HCT116 (cell line): ENCODE measurements around the gene GSTA4. TPM values are rescaled to one million over a fixed set of nuclear protein-coding genes. Genes with fewer than 3 reads are reported as not detected.

Experiments used
- ATAC-seq: fragments of 200-7000 bp; cut with Tn5 transposase; 2 replicates; pipeline ENCODE4 v1.9.1; 2020; ENCODE audit warnings: mild to moderate bottlenecking, moderate library complexity
- BruUV-seq: library from RNA; stranded (reverse); fragments of 400-500 nt; replicated peaks from 2 replicates; lab custom pipeline; 2021; lab: Mats Ljungman, UMichigan
- CTCF ChIA-PET: fragments of 300-600 bp; sonication (Branson Sonifier 250); formaldehyde crosslinking; loops from one replicate; lab custom pipeline; 2021; ENCODE audit warnings: antibody characterized with exemption; lab: Charles Lee
- POLR2A ChIA-PET: fragments of 300-600, 350-600 bp; sonication (Branson Sonifier 250); formaldehyde crosslinking; loops from one replicate; lab custom pipeline; 2021; ENCODE audit warnings: antibody characterized with exemption; lab: Charles Lee
- RAD21 ChIA-PET, 2 experiments: fragments of 300-600 bp; sonication (Branson Sonifier 250); formaldehyde crosslinking; loops; one replicate each; lab custom pipeline; 2023; ENCODE audit warnings: low total read pairs in 2 of 2; ENCODE audit not compliant: uncharacterized antibody in 2 of 2, unreplicated experiment in 2 of 2, low non-redundant PET in 1 of 2; lab: Charles Lee
- DNase-seq: peaks from one replicate; pipeline ENCODE4 v3.0.0-alpha.2; 2010; ENCODE audit warnings: low read depth, low spot score
- H2AFZ ChIP-seq: fragments of 200-600 bp; shearing (Covaris generic), sonication (generic); 2 replicates; pipeline ENCODE4 v1.6.1; 2017; ENCODE audit warnings: low read depth, mixed run types, mixed read lengths, antibody characterized with exemption, low read length; ENCODE audit not compliant: poor library complexity, severe bottlenecking
- H3K27ac ChIP-seq: 2 replicates; pipeline ENCODE4 v1.5.1; 2012; ENCODE audit warnings: low read depth, low read length
- H3K27me3 ChIP-seq: fragments of 200-600 bp; sonication (generic); 2 replicates; pipeline ENCODE4 v1.6.1; 2016; ENCODE audit warnings: mixed run types, low read length, mixed read lengths; ENCODE audit not compliant: insufficient read depth
- H3K36me3 ChIP-seq, 2 experiments: fragments of 200-500 bp in 1 of 2; fragments of 200-600 bp in 1 of 2; sonication (Bioruptor generic) in 1 of 2; sonication (generic) in 1 of 2; 2 replicates each; pipeline versions ENCODE4 v1.5.1 to v1.6.1; 2014 to 2016; ENCODE audit warnings: low read length in 2 of 2, inconsistent platforms in 1 of 2, mixed read lengths in 1 of 2, mixed run types in 1 of 2; ENCODE audit not compliant: insufficient read depth in 2 of 2, control insufficient read depth in 1 of 2
- H3K4me1 ChIP-seq, 2 experiments: fragments of 200-600 bp in 1 of 2; sonication (generic) in 1 of 2; 2 replicates each; pipeline versions ENCODE4 v1.5.1 to v1.6.1; 2012 to 2017; ENCODE audit warnings: low read length in 2 of 2, inconsistent platforms in 1 of 2, mild to moderate bottlenecking in 1 of 2, mixed read lengths in 1 of 2, mixed run types in 1 of 2, moderate library complexity in 1 of 2; ENCODE audit not compliant: insufficient read depth in 2 of 2, control insufficient read depth in 1 of 2
- H3K4me2 ChIP-seq: fragments of 200-600 bp; sonication (generic); 2 replicates; pipeline ENCODE4 v1.6.1; 2017; ENCODE audit warnings: mixed run types, low read length, mixed read lengths
- H3K4me3 ChIP-seq, 2 experiments: fragments of 200-600 bp in 1 of 2; sonication (generic) in 1 of 2; replicated peaks in 1 of 2; 2 replicates each; pipeline ENCODE4 v1.5.1; 2011 to 2016; ENCODE audit warnings: low read length in 2 of 2, control low read depth in 1 of 2, low read depth in 1 of 2, mild to moderate bottlenecking in 1 of 2, mixed read lengths in 1 of 2, mixed run types in 1 of 2
- H3K79me2 ChIP-seq: fragments of 200-600 bp; sonication (generic); 2 replicates; pipeline ENCODE4 v1.6.1; 2017; ENCODE audit warnings: mild to moderate bottlenecking, mixed run types, low read length, moderate library complexity, mixed read lengths; ENCODE audit not compliant: insufficient read depth
- H3K9ac ChIP-seq: fragments of 200-600 bp; sonication (generic); 2 replicates; pipeline ENCODE4 v1.6.1; 2016; ENCODE audit warnings: low read length, mixed read lengths
- H3K9me2 ChIP-seq: fragments of 200-600 bp; sonication (generic), shearing (Covaris generic); 2 replicates; pipeline ENCODE4 v1.6.1; 2017; ENCODE audit warnings: mixed run types, mild to moderate bottlenecking, moderate library complexity; ENCODE audit not compliant: insufficient read depth
- H3K9me3 ChIP-seq, 2 experiments: fragments of 200-500 bp in 1 of 2; fragments of 200-600 bp in 1 of 2; sonication (Bioruptor generic) in 1 of 2; sonication (generic) in 1 of 2; 2 replicates each; pipeline ENCODE4 v1.6.1; 2014 to 2017; ENCODE audit warnings: low read length in 2 of 2, mixed read lengths in 2 of 2, inconsistent platforms in 1 of 2, low read depth in 1 of 2, mild to moderate bottlenecking in 1 of 2, mixed run types in 1 of 2, moderate library complexity in 1 of 2; ENCODE audit not compliant: control insufficient read depth in 1 of 2, insufficient read depth in 1 of 2
- H4K20me1 ChIP-seq: fragments of 200-600 bp; sonication (generic), shearing (Covaris generic); 2 replicates; pipeline ENCODE4 v1.6.1; 2017; ENCODE audit warnings: mixed run types, mild to moderate bottlenecking, moderate library complexity; ENCODE audit not compliant: insufficient read depth
- ATF3 ChIP-seq: IDR thresholded peaks from 2 replicates; pipeline ENCODE4 v1.6.1; 2012
- CEBPB ChIP-seq: IDR thresholded peaks from 2 replicates; pipeline ENCODE4 v1.6.1; 2012; ENCODE audit warnings: low read depth
- ELF1 ChIP-seq: IDR thresholded peaks from 2 replicates; pipeline ENCODE4 v1.6.1; 2012; ENCODE audit warnings: low read depth, borderline replicate concordance
- EZH2 ChIP-seq: fragments of 200-600 bp; sonication (generic); IDR thresholded peaks from 2 replicates; pipeline ENCODE4 v1.6.1; 2017; ENCODE audit warnings: antibody characterized with exemption, mixed run types
- EZH2phosphoT487 ChIP-seq: fragments of 200-600 bp; IDR thresholded peaks from 2 replicates; pipeline ENCODE4 v1.6.1; 2018; ENCODE audit warnings: antibody characterized with exemption, borderline replicate concordance
- FOSL1 ChIP-seq: IDR thresholded peaks from 2 replicates; pipeline ENCODE4 v1.6.1; 2012; ENCODE audit warnings: low read depth
- JUND ChIP-seq: IDR thresholded peaks from 2 replicates; pipeline ENCODE4 v1.6.1; 2012
- MAX ChIP-seq: IDR thresholded peaks from 2 replicates; pipeline ENCODE4 v1.6.1; 2012
- POLR2A ChIP-seq: IDR thresholded peaks from 2 replicates; pipeline ENCODE4 v1.7.0; 2011; ENCODE audit warnings: borderline replicate concordance; ENCODE audit not compliant: insufficient read depth, insufficient read length; ENCODE audit errors: extremely low read depth
- SP1 ChIP-seq: IDR thresholded peaks from 2 replicates; pipeline ENCODE4 v1.6.1; 2012; ENCODE audit warnings: low read depth
- TCF7L2 ChIP-seq: IDR thresholded peaks from 2 replicates; pipeline ENCODE4 v1.7.0; 2011; ENCODE audit warnings: borderline replicate concordance, inconsistent platforms; ENCODE audit not compliant: insufficient read depth, insufficient read length; ENCODE audit errors: extremely low read depth
- ZFX ChIP-seq: fragments of 450-650 bp; IDR thresholded peaks from 2 replicates; pipeline ENCODE4 v1.6.1; 2017
- intact Hi-C: fragments of 100-400 bp; cut with micrococcal nuclease; formaldehyde crosslinking; loops from 2 replicates; pipeline ENCODE4 v1.10.0; 2022
- total RNA-seq: library from RNA; stranded (reverse); gene quantifications from one replicate; pipeline ENCODE4 v1.2.1, GENCODE V29; 2021; ENCODE audit not compliant: unreplicated experiment

Gene GSTA4
- total RNA-seq, 1 experiment from 2014 or later, result 2.2 TPM

GRCh38 chr6:52975580-52975979, 19.5 kb downstream of the GSTA4 start:
- H3K9me2 ChIP-seq, result no peaks in the 10 kb centered on the region
- DNase-seq (no peak), ATAC-seq (no peak)
- no peaks in the 10 kb centered on the region for H3K27me3 ChIP-seq
- no peaks in the 10 kb centered on the region for H3K4me1 ChIP-seq
- H3K4me3 ChIP-seq, result no peak overlapping the region
- H3K9me3 ChIP-seq, result no peaks in the 10 kb centered on the region
- ChIA-PET POLR2A (no interaction called here), RAD21 (no interaction called here), CTCF (no interaction called here)
- H3K36me3 ChIP-seq, result no peaks in the 10 kb centered on the region
- no peaks in the 10 kb centered on the region for H4K20me1 ChIP-seq
- H3K4me2 ChIP-seq, result no peak overlapping the region
- no peaks in the 10 kb centered on the region for H3K79me2 ChIP-seq
- intact Hi-C loops, result no loop called here
- H2AFZ ChIP-seq, result no peak overlapping the region
- H3K9ac ChIP-seq, result no peak overlapping the region
- BruUV-seq, result no TSS peak
- H3K27ac ChIP-seq, result no peak overlapping the region
- no peak for TF ChIP-seq EZH2phosphoT487
- TF ChIP-seq JUND, result no peak
- TF ChIP-seq ZFX, result no peak
- TF ChIP-seq ELF1, result no peak
- no peak for TF ChIP-seq FOSL1
- no peak for TF ChIP-seq POLR2A
- no peak for TF ChIP-seq EZH2
- no peak for TF ChIP-seq MAX
- no peak for TF ChIP-seq ATF3
- TF ChIP-seq SP1, result no peak

- ChIA-PET CTCF (no interaction called here), RAD21 (no interaction called here), POLR2A (no interaction called here)
- Histone ChIP-seq H3K27me3 (no peaks in the 10 kb centered on the region), H3K9me2 (no peaks in the 10 kb centered on the region), H3K4me1 (no peaks in the 10 kb centered on the region), H3K4me2 (no peak overlapping the region), H3K9ac (no peak overlapping the region), H3K27ac (no peak overlapping the region), H3K4me3 (no peak overlapping the region), H3K9me3 (no peaks in the 10 kb centered on the region), H3K79me2 (no peaks in the 10 kb centered on the region), H2AFZ (no peak overlapping the region), H4K20me1 (no peaks in the 10 kb centered on the region), H3K36me3 (no peaks in the 10 kb centered on the region)
- BruUV-seq, result no TSS peak
- no peak for DNase-seq
- ATAC-seq, result no peak
- TF ChIP-seq TCF7L2 (no peak), CEBPB (no peak), POLR2A (no peak), FOSL1 (no peak)
- intact Hi-C loops, result no loop called here
Observed at GRCh38 chr6:52972989-52973388, 22.1 kb downstream of the GSTA4 start.
